SH-SY5Y (cell line): Measurements from ENCODE around the gene AHNAK.

Source experiments
- GATA2 ChIP-seq: IDR thresholded peaks from 2 replicates; pipeline ENCODE4 v1.6.1; 2011; ENCODE audit warnings: mild to moderate bottlenecking, low read depth, low read length
- GATA3 ChIP-seq: IDR thresholded peaks from 2 replicates; pipeline ENCODE4 v1.6.1; 2011; ENCODE audit warnings: low read depth, mild to moderate bottlenecking, low read length, moderate library complexity

The AHNAK gene

DNA sequence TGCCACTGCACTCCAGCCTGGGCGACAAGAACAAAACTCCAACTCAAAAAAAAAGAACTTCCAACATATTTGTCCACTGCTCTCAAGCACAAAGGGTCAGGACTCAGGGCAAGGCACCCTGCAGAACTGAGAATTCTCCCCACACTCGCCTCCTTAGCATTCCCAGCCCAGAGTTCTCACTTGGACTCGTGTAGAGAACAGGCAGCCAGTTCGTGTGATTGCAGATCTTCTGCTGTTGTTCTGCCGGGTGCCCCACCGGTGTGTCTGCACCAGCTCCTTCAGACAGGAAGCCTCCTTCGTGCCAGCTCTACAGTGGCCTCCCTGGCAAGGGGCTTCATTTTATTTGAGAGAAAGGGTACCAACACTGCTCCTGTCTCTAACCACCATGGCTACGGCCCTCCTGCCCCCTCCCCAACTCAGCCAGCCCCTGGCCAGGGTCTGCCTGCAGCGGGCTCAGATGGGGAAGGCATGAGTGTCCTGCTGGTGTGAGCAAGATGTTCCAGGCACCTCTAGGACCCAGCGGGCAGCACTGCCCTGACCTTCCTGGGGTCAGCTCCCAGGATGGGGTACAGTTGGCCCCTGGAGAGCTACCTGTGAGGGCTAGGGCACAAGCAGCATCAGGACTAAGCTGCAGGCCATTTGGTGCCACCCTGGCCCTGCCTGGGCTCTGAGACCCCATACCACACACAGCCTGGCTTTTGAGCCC, 147.3 kb downstream of the AHNAK start:
- no peak for TF ChIP-seq GATA3
- TF ChIP-seq GATA2, result no peak

DNA sequence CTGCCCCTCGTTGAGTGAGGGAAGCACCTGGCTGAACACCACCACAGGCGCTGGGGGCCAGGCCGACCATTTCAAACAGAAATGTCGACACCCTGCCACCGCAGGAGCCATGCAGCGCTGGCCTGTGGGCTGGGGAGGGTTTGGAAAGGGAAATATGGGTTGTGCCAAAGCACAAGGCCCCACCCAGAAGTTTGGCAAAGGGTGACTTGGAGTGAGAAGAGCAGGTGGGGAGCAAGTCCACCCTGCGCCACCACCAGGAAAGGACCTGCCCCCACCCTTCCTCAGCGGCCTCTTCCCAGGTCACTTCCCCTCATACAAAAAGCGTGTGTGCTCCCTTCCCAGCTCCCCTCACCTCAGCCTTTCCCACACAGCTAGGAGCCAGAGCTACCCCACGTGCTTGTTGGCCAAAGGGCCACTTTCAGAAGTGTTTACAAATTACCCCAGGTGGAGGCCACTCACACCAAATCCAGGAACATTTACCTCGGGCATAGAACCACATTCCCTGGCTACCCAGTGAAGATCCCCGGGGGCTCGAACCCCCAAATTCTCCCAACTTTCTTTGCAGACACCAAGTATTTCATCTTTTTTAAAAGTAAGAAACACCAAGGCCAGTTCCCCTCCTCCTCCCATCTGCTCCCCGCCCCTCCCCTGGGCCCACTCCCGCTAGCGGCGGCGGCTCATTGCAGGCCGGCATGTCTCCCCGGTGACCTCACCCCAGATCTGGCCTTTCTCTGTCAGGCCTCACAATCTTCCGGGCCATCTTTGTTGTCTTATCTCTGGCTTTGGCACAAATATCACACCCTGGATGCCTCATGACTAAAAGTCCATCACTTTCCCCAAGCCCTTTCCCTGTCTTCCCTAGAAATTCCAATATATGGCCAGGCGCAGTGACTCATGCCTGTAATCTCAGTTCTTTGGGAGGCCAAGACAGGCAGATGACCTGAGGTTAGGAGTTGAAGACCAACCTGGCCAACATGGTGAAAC, 148.3 kb downstream of the AHNAK start:
- TF ChIP-seq GATA3 (no peak), GATA2 (peak; percentile 84)

DNA sequence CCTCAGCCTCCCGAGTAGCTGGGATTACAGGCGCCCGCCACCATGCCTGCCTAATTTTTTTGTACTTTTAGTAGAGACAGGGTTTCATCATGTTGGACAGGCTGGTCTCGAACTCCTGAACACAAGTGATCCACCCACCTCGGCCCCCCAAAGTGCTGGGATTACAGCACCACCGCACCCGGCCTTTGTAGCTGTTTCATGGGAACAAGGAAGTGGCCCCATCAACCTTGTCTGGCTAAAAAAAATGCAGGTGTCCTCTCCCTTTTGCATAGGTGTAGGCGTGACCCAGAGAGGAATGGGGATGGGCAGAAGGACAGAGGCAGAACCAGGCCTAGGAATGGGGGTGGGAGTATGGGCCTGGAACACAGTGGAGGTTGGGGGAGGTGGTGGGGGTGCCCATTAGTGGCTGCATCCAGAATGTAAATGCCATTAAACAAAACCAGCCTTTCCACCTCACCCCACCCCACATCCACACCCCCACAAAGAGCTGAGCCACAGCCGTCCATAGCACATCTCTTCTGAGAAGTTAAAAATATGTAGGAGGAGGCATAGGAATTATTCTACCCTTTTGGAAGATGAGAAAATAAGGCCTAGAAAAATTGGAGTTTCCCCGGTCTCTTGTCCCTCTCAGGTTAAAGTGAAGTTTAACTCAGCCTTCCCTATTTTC, 150.6 kb downstream of the AHNAK start:
- TF ChIP-seq GATA3, result no peak
- no peak for TF ChIP-seq GATA2

DNA sequence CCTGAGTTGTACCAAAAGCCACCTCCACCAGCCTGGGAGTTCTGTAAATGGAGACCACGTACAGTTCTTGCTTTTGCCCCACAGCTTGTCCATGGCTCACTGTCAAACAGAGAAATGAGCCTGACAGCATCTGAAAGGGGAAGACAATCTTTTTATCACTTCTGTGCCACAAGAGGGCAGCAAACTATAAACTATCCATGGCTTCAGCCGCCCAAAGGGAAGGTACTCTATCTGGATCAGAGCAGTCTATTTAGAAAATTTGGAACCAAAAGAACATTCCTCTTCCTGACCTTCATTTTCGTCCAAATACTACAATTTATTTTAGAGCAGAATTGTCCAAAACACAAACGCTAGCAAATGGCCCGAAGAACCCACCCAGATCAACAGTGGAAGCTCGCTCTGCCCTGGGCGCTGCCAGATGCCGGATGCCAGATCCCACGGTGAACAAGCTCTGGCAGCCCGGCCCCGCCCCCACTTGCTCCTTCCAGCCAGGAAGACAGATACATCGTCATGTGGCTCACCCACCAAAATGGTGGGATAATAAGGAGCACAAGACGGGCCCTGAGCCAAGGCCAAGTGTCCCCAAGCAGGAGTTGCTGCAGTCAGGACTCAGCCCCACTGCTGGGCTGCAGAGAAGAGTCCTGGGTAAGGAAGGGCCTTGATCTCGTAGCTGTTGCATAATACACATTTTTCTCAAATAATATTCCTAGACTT, 151.6 kb downstream of the AHNAK start:
- TF ChIP-seq GATA3 (no peak), GATA2 (no peak)

GRCh38 chr11:62393735-62394134, 152.9 kb downstream of the AHNAK start:
- no peak for TF ChIP-seq GATA2
- TF ChIP-seq GATA3, result no peak

DNA sequence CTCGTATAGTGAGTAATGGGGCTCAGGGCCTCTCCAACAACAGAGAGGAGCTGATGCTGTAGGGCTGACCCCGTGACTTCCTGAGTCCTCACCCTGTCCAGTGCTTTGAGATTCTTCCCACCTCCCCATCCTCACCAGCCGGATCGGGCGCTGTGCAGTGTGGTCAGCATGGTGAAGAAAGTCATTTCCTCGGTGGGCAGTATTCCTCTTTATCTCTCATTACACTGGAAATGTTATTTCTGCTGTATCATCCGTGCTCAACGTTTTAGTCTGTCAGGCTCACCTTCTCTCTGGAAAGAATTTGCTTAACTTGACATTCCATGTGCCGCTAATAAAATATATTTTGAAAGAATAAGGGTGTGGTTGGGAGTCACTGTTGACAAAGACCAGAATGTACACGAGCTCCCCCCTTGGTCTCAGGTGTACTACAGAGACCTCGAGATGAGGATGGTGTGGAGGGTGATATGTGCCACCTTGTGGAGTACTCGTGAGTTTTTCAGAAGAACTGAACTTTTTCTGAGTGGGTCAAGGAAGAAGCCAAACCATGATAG, 153.5 kb downstream of the AHNAK start:
- TF ChIP-seq GATA2 (no peak), GATA3 (no peak)

DNA sequence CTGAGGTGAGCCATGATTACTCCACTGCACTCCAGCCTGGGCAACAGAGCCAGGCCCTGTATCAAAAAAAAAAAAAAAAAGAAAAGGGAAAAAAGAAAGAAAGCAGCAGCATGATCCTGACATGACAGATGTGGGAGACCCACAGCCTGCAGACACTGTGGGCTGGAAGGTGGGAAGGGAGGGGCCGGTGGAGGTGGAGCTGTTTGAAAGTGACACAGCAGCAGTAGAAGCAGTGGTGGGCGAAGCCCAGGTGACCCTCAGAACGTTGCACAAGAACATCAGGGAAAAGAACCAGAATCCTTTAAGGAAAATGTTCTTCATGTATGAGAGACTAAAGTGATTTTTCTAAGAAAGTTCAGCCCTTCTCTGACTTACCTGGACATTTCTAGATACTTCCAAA, 154.1 kb downstream of the AHNAK start:
- TF ChIP-seq GATA2, result no peak
- no peak for TF ChIP-seq GATA3

GRCh38 chr11:62391642-62392425, 154.8 kb downstream of the AHNAK start:
- TF ChIP-seq GATA3, result no peak; the same call in 1 of the 2 replicates
- TF ChIP-seq GATA2, result peak; percentile 67

GRCh38 chr11:62390722-62391121, 155.9 kb downstream of the AHNAK start:
- TF ChIP-seq GATA2 (no peak), GATA3 (no peak)

- TF ChIP-seq GATA3, result no peak
- no peak for TF ChIP-seq GATA2
Observed at GRCh38 chr11:62390237-62390636, 156.4 kb downstream of the AHNAK start.

DNA sequence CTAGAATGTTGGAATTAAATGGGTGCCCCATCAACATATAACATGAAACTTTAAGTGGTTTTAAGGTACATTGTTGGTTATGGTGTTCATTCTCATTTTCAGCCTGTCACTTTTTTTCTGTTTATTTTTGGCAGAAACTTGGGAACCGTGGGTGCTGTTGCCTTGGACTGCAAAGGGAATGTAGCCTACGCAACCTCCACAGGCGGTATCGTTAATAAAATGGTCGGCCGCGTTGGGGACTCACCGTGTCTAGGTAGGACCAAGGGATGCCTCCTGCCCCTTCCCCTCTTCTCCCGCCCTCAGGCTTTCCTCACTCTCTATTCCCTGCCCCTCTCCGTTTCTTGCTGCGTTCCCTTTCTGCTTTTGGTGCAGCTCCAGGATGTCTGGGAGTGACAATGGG, 157.6 kb downstream of the AHNAK start:
- no peak for TF ChIP-seq GATA3

- TF ChIP-seq GATA2 (no peak), GATA3 (no peak)
Observed at GRCh38 chr11:62387381-62387780, 159.2 kb downstream of the AHNAK start.

- TF ChIP-seq GATA2 (no peak), GATA3 (no peak)
Observed at GRCh38 chr11:62383822-62384221, 162.8 kb downstream of the AHNAK start.
